ENCODE measurements around the gene TBC1D25. TPM values are rescaled to one million over a fixed set of nuclear protein-coding genes. Genes with fewer than 3 reads are reported as not detected.

Gene TBC1D25
- total RNA-seq, 1 donor from 2014 or later: 1.5 TPM

- Mint-ChIP-seq H3K4me1 (peaks cover 3% of the 10 kb centered on the region), H3K9me3 (peaks cover 4% of the 10 kb centered on the region), H3K27ac (no peak overlapping the region), H3K4me3 (no peak overlapping the region), H3K36me3 (no peaks in the 10 kb centered on the region), H3K27me3 (ENCODE audit: insufficient read depth, low read depth) (no peaks in the 10 kb centered on the region)
- Histone ChIP-seq H3K9me3 (ENCODE audit: low read depth) (no peaks in the 10 kb centered on the region), H3K27ac (no peak overlapping the region), H3K9ac (no peak overlapping the region), H3K4me1 (no peaks in the 10 kb centered on the region), H4K20me1 (ENCODE audit: low read depth) (no peaks in the 10 kb centered on the region), H3K36me3 (no peaks in the 10 kb centered on the region), H3K4me2 (no peak overlapping the region), H3K27me3 (no peaks in the 10 kb centered on the region), H3F3A (ENCODE audit: low read depth) (no peaks in the 10 kb centered on the region), H3K4me3 (no peak overlapping the region), H3K79me2 (ENCODE audit: low read depth) (no peaks in the 10 kb centered on the region), H2AFZ (replicated peaks) (no peak overlapping the region)
- DNase-seq (ENCODE audit: low spot score): no peak
- TF ChIP-seq EZH2 (IDR thresholded peaks at IDR 0.05): no peak
- no peak for TF ChIP-seq EZH2phosphoT487 (IDR thresholded peaks at IDR 0.05)
- no peak for TF ChIP-seq CTCF (IDR thresholded peaks at IDR 0.05)
Observed at GRCh38 chrX:48590203-48591103, 50.9 kb downstream of the TBC1D25 start.

- H3K9me3 Mint-ChIP-seq: peaks cover 4% of the 10 kb centered on the region
- no peak overlapping the region for H3K4me2 ChIP-seq
- H2AFZ ChIP-seq (replicated peaks): no peak overlapping the region
Observed at GRCh38 chrX:48591255-48591791, 51.8 kb downstream of the TBC1D25 start.

DNA sequence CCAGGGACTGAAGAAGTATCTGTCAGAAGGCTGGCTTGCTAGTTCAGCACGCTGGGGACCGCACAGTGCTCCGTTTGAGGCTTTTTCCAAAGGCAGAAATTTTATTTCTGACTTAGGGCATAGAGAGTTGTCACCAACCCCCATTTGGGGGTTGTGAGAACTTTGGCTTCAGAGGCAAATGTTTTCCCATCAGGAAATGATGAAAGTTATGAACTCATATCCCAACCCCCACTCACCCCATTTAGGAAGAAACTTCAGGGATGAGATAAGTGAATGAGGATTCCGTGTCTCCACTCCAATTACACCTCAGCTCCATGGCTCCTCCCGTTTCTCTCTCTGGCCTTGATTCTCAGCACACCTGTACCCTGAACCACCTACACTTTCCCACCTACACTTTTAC, 53.5 kb downstream of the TBC1D25 start:
- Mint-ChIP-seq H3K27me3 (ENCODE audit: insufficient read depth, low read depth) (no peaks in the 10 kb centered on the region), H3K36me3 (no peaks in the 10 kb centered on the region), H3K27ac (no peak overlapping the region), H3K4me3 (no peak overlapping the region), H3K9me3 (peaks cover 5% of the 10 kb centered on the region), H3K4me1 (peaks cover 3% of the 10 kb centered on the region)
- H3F3A ChIP-seq (ENCODE audit: low read depth): no peaks in the 10 kb centered on the region
- H3K79me2 ChIP-seq (ENCODE audit: low read depth): no peaks in the 10 kb centered on the region
- no peak overlapping the region for H3K4me3 ChIP-seq
- TF ChIP-seq EZH2 (IDR thresholded peaks at IDR 0.05): no peak
- TF ChIP-seq EZH2phosphoT487 (IDR thresholded peaks at IDR 0.05): no peak
- no peak overlapping the region for H3K4me2 ChIP-seq
- no peak overlapping the region for H3K9ac ChIP-seq
- H3K27me3 ChIP-seq: no peaks in the 10 kb centered on the region
- H3K36me3 ChIP-seq: no peaks in the 10 kb centered on the region
- H3K27ac ChIP-seq: no peak overlapping the region
- DNase-seq (ENCODE audit: low spot score): no peak
- no peaks in the 10 kb centered on the region for H3K4me1 ChIP-seq
- no peaks in the 10 kb centered on the region for H4K20me1 ChIP-seq (ENCODE audit: low read depth)
- no peak overlapping the region for H2AFZ ChIP-seq (replicated peaks)
- H3K9me3 ChIP-seq (ENCODE audit: low read depth): no peaks in the 10 kb centered on the region

More at GRCh38 chrX:48591255-48591791, 51.8 kb downstream of the TBC1D25 start:
- H3K27me3 ChIP-seq: no peaks in the 10 kb centered on the region
- H3K36me3 Mint-ChIP-seq: no peaks in the 10 kb centered on the region
- no peaks in the 10 kb centered on the region for H3K9me3 ChIP-seq (ENCODE audit: low read depth)
- H3K36me3 ChIP-seq: no peaks in the 10 kb centered on the region
- H4K20me1 ChIP-seq (ENCODE audit: low read depth): no peaks in the 10 kb centered on the region
- no peak overlapping the region for H3K4me3 Mint-ChIP-seq
- no peaks in the 10 kb centered on the region for H3K4me1 ChIP-seq
- DNase-seq (ENCODE audit: low spot score): no peak
- peaks cover 3% of the 10 kb centered on the region for H3K4me1 Mint-ChIP-seq
- TF ChIP-seq EZH2phosphoT487 (IDR thresholded peaks at IDR 0.05) (no peak), CTCF (IDR thresholded peaks at IDR 0.05) (no peak), EZH2 (IDR thresholded peaks at IDR 0.05) (no peak)
- H3K27ac ChIP-seq: no peak overlapping the region
- H3K27me3 Mint-ChIP-seq (ENCODE audit: insufficient read depth, low read depth): no peaks in the 10 kb centered on the region
- H3K79me2 ChIP-seq (ENCODE audit: low read depth): no peaks in the 10 kb centered on the region
- H3K9ac ChIP-seq: no peak overlapping the region
- no peak overlapping the region for H3K27ac Mint-ChIP-seq
- H3K4me3 ChIP-seq: no peak overlapping the region
- no peaks in the 10 kb centered on the region for H3F3A ChIP-seq (ENCODE audit: low read depth)

DNA sequence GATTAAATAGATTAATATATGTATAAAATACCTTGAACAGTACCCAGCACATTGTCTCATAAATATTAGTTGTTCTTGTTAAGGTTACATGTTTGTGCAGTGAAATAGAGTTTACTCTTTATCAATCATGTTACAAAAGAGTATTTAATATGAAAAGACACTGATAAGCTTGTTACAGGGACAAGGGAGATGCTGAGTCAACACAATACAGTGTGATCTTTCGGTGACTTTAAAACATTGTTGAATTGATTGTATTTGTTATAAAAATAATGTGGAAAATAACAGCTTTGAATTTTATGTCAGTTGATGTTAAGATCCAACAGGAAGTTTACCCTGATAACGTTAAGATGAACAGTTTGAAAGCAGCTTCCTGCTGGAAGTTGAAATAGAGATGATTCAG, 56.4 kb downstream of the TBC1D25 start:
- TF ChIP-seq CTCF (IDR thresholded peaks at IDR 0.05) (no peak), EZH2phosphoT487 (IDR thresholded peaks at IDR 0.05) (no peak), EZH2 (IDR thresholded peaks at IDR 0.05) (no peak)
- Mint-ChIP-seq H3K4me3 (no peak overlapping the region), H3K27me3 (ENCODE audit: insufficient read depth, low read depth) (peaks cover 3% of the 10 kb centered on the region), H3K36me3 (peaks cover 4% of the 10 kb centered on the region), H3K27ac (no peak overlapping the region), H3K4me1 (peaks cover 7% of the 10 kb centered on the region), H3K9me3 (peaks cover 8% of the 10 kb centered on the region)
- H3K36me3 ChIP-seq: no peaks in the 10 kb centered on the region
- no peaks in the 10 kb centered on the region for H3F3A ChIP-seq (ENCODE audit: low read depth)
- no peak overlapping the region for H3K4me2 ChIP-seq
- H3K27me3 ChIP-seq: no peaks in the 10 kb centered on the region
- no peaks in the 10 kb centered on the region for H4K20me1 ChIP-seq (ENCODE audit: low read depth)
- H2AFZ ChIP-seq (replicated peaks): no peak overlapping the region
- no peak overlapping the region for H3K27ac ChIP-seq
- no peaks in the 10 kb centered on the region for H3K4me1 ChIP-seq
- H3K4me3 ChIP-seq: no peak overlapping the region
- no peaks in the 10 kb centered on the region for H3K9me3 ChIP-seq (ENCODE audit: low read depth)
- H3K79me2 ChIP-seq (ENCODE audit: low read depth): no peaks in the 10 kb centered on the region
- DNase-seq (ENCODE audit: low spot score): no peak
- H3K9ac ChIP-seq: no peak overlapping the region

Measured in neural progenitor cell (in vitro differentiated cells).